ENCODE data around the gene PRR30. TPM values are rescaled to one million over a fixed set of nuclear protein-coding genes. Genes with fewer than 3 reads are reported as not detected.
A peak's percentile ranks its signal among the peaks of the same experiment; 100 is the strongest.

The PRR30 gene
- total RNA-seq, 4 donors from 2014 or later, result not detected

DNA sequence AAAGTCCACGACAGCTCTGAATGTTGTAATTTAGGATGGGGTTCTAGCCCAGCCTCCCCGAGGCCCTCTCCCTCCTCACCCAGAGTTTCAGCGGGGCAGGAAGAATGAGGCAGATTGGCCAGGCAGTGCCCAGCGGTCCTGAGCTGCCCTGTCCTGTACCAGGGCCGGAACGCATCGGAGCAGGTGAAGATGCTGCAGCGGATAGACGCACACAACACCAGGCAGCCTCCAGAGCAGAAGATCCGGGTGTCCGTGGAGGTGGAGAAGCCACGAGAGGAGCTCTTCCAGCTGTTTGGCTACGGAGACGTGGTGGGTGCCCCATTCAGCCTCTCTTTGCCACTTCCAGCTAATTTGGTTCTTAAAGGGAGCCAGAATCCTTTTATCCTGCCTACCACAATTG lies 41.9 kb downstream of the PRR30 start:
- H3K4me1 ChIP-seq, result peaks cover 11 to 13% (median 12%) of the 10 kb centered on the region in 4 donors
- 87% methylated on average over 13 of the region's 14 CpGs for WGBS
- no peak for DNase-seq (ENCODE audit: extremely low spot score)
- H3K9me3 ChIP-seq, result no peaks in the 10 kb centered on the region
- TF ChIP-seq EP300 (IDR thresholded peaks at IDR 0.05) (no peak), POLR2AphosphoS5 (IDR thresholded peaks at IDR 0.05) (no peak), POLR2A (IDR thresholded peaks at IDR 0.05; ENCODE audit: low read depth) (no peak)
- TF ChIP-seq, protein P1, sequence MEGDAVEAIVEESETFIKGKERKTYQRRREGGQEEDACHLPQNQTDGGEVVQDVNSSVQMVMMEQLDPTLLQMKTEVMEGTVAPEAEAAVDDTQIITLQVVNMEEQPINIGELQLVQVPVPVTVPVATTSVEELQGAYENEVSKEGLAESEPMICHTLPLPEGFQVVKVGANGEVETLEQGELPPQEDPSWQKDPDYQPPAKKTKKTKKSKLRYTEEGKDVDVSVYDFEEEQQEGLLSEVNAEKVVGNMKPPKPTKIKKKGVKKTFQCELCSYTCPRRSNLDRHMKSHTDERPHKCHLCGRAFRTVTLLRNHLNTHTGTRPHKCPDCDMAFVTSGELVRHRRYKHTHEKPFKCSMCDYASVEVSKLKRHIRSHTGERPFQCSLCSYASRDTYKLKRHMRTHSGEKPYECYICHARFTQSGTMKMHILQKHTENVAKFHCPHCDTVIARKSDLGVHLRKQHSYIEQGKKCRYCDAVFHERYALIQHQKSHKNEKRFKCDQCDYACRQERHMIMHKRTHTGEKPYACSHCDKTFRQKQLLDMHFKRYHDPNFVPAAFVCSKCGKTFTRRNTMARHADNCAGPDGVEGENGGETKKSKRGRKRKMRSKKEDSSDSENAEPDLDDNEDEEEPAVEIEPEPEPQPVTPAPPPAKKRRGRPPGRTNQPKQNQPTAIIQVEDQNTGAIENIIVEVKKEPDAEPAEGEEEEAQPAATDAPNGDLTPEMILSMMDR (IDR thresholded peaks at IDR 0.05), result no peak
- intact Hi-C loops (cut with DNase I), result loop anchor here (5.0 kb wide), 1 partner anchor 95 kb away; no protein-coding TSS in a partner anchor
- H3K36me3 ChIP-seq, result peaks cover 0 to 15% (median 6%) of the 10 kb centered on the region in 4 donors
- no peak overlapping the region for H3K4me3 ChIP-seq
- H3K27ac ChIP-seq (replicated peaks in 1 of 4), result no peak overlapping the region
- H3K27me3 ChIP-seq, result no peaks in the 10 kb centered on the region

DNA sequence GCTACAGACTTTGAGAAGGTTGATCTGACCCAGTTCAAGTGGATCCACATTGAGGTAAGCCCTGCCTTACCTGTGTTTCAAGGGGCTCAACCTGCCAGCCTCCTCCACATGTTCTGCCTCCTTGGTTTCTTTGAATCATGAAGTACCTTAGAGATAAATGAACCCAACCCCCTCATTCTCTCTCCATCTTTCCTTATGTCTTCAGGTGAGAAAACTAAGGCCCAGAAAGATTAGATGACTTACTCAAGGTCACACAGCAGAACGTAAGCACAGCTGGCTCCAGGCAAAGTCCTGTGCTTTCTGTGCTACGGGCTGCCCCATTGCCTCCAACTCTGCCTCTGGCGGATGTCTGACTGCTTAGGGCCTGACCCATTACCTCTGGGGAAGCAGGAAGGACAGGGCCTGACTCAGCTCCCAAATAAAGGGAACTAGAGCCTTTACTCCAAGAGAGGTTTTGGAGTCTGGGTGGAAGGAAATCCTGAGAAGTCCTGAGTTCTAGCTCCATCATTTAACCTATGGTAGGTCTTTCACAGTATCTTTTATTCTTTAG lies 42.4 kb downstream of the PRR30 start:
- no peak overlapping the region for H3K4me3 ChIP-seq
- H3K27ac ChIP-seq (replicated peaks in 1 of 4), result no peak overlapping the region
- WGBS, result 68% methylated on average over 3 of the region's 3 CpGs
- intact Hi-C loops (cut with DNase I), result loop anchor here (5.0 kb wide), 1 partner anchor 95 kb away; no protein-coding TSS in a partner anchor
- peaks cover 0 to 18% (median 6%) of the 10 kb centered on the region in 4 donors for H3K36me3 ChIP-seq
- TF ChIP-seq POLR2A (IDR thresholded peaks at IDR 0.05; ENCODE audit: low read depth), result no peak
- TF ChIP-seq POLR2AphosphoS5 (IDR thresholded peaks at IDR 0.05), result no peak
- TF ChIP-seq, protein P1 (IDR thresholded peaks at IDR 0.05), result no peak
- no peak for TF ChIP-seq EP300 (IDR thresholded peaks at IDR 0.05)
- no peaks in the 10 kb centered on the region for H3K9me3 ChIP-seq
- DNase-seq (ENCODE audit: extremely low spot score), result no peak
- H3K27me3 ChIP-seq, result no peaks in the 10 kb centered on the region
- H3K4me1 ChIP-seq, result peaks cover 11 to 13% (median 12%) of the 10 kb centered on the region in 4 donors

DNA sequence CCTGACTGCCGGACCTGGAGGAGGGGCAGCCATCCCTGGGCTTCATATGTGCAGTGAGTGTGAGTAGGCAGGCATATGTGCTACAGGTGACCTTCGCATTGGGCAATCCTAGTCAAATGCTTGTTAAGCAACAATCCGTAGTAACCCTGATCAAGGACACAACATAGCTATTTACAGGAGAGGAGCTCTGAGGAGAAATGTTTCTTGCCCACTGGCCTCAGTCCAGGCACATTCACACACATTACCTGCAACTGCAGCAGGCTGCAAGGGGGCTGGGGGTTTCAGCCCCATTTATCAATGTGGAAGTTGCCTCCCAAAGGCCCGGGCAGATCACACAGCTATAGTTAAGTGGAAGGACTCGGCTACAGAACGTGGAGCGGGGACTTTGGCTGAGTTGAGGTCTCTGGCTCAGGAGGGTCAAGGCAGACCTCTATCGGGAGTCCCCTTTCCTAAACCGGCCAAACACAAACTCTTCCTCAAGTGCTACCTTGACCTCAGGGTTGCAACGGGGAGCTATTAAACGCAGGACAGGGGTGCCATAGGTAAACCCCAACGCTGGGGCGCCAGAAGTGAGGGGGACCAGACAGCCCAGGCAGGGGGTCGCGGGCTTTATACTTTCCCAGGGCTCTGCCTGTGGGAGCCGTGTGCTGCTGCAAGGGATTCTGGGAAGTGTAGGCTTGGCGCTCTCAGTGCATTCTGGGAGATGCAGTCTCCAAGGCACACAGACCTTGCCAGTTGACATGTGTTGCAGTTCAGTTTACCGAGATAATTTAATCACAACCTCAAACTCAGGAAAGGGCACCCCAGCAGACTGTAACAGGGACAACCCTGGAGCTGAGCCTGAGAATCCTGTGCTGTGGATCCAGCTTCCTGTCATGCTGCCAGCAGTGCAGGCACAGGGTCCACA lies 43.2 kb downstream of the PRR30 start:
- Histone ChIP-seq H3K9me3 (no peaks in the 10 kb centered on the region), H3K27me3 (no peaks in the 10 kb centered on the region), H3K27ac (replicated peaks in 1 of 4) (no peak overlapping the region), H3K4me1 (peaks cover 11 to 13% (median 12%) of the 10 kb centered on the region in 4 donors), H3K36me3 (peaks cover 0 to 18% (median 6%) of the 10 kb centered on the region in 4 donors), H3K4me3 (peak overlapping the region; percentile 42 to 57 (median 46))
- WGBS, result 26% methylated on average over 17 of the region's 18 CpGs
- intact Hi-C loops (cut with DNase I), result loop anchor here (5.0 kb wide), 1 partner anchor 96 kb away; no protein-coding TSS in a partner anchor
- TF ChIP-seq POLR2AphosphoS5 (IDR thresholded peaks at IDR 0.05) (peak in 1 of 2 donors; percentile 67), EP300 (IDR thresholded peaks at IDR 0.05) (no peak), POLR2A (IDR thresholded peaks at IDR 0.05; ENCODE audit: low read depth) (no peak)
- DNase-seq (ENCODE audit: extremely low spot score), result no peak

DNA sequence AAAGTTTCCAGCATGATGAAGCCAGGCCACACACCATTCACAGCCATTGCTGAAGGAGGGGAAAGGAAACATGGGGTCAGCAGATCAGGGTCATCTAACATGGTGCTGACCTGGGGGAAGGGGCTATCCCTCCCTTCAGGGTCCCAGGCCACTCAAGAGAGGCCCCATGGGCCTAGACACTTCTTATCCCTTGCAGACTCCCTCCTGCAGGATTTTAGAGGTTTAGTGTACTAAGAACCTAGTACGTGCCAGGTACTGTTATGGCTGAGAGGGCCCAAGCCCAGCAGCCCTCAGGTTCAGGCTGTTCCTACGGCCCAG lies 43.8 kb downstream of the PRR30 start:
- H3K27me3 ChIP-seq, result no peaks in the 10 kb centered on the region
- no peaks in the 10 kb centered on the region for H3K9me3 ChIP-seq
- DNase-seq (ENCODE audit: extremely low spot score), result no peak
- no peak overlapping the region for H3K4me3 ChIP-seq
- TF ChIP-seq EP300 (IDR thresholded peaks at IDR 0.05), result no peak
- TF ChIP-seq, protein P1 (IDR thresholded peaks at IDR 0.05), result no peak
- no peak for TF ChIP-seq POLR2A (IDR thresholded peaks at IDR 0.05; ENCODE audit: low read depth)
- no peak for TF ChIP-seq POLR2AphosphoS5 (IDR thresholded peaks at IDR 0.05)
- WGBS, result 100% methylated on average over 1 of the region's 2 CpGs
- H3K36me3 ChIP-seq, result peaks cover 0 to 18% (median 6%) of the 10 kb centered on the region in 4 donors
- H3K4me1 ChIP-seq, result peaks cover 11 to 13% (median 12%) of the 10 kb centered on the region in 4 donors
- intact Hi-C loops (cut with DNase I), result loop anchor here (5.0 kb wide), 1 partner anchor 97 kb away; no protein-coding TSS in a partner anchor
- H3K27ac ChIP-seq (replicated peaks in 1 of 4), result no peak overlapping the region

All from esophagus muscularis mucosa (tissue), 4 donors.